WTC11 (cell line): ENCODE results near the gene TANGO6. TPM values are rescaled to one million over a fixed set of nuclear protein-coding genes. Genes with fewer than 3 reads are reported as not detected.

ENCODE experiments used
- ATAC-seq: fragments of 200-7000 bp; cut with Tn5 transposase; 2 replicates; pipeline ENCODE4 v1.10.0; 2021; ENCODE audit warnings: mild to moderate bottlenecking, moderate library complexity
- CTCF ChIA-PET: fragments of 300-600 bp; sonication (Branson Sonifier 250); formaldehyde crosslinking; loops from one replicate; lab custom pipeline; 2021; ENCODE audit warnings: antibody characterized with exemption; lab: Charles Lee
- POLR2A ChIA-PET: fragments of 350-600 bp; sonication (Branson Sonifier 250); formaldehyde crosslinking; loops from one replicate; lab custom pipeline; 2021; ENCODE audit warnings: antibody characterized with exemption; lab: Charles Lee
- DNase-seq: peaks from one replicate; pipeline ENCODE4 v3.0.0; 2021; ENCODE audit warnings: low spot score
- H3K27ac Mint-ChIP-seq: 2 replicates; pipeline ENCODE4 v1.8.0; 2021; ENCODE audit warnings: mixed read lengths
- H3K27me3 Mint-ChIP-seq: 2 replicates; pipeline ENCODE4 v1.8.0; 2021; ENCODE audit warnings: low read depth, mild to moderate bottlenecking, moderate library complexity, mixed read lengths
- H3K36me3 Mint-ChIP-seq: 2 replicates; pipeline ENCODE4 v1.8.0; 2021; ENCODE audit warnings: mixed read lengths
- H3K4me1 Mint-ChIP-seq: 2 replicates; pipeline ENCODE4 v1.8.0; 2022; ENCODE audit warnings: mixed read lengths
- H3K4me3 Mint-ChIP-seq: 2 replicates; pipeline ENCODE4 v1.8.0; 2021; ENCODE audit warnings: mild to moderate bottlenecking, moderate library complexity, mixed read lengths
- H3K9me3 Mint-ChIP-seq: 2 replicates; pipeline ENCODE4 v1.8.0; 2021; ENCODE audit warnings: mixed read lengths
- AFF4 ChIP-seq: sonication (generic); formaldehyde crosslinking; IDR thresholded peaks from 2 replicates; pipeline ENCODE4 v1.8.1; 2023; ENCODE audit warnings: mild to moderate bottlenecking, missing genetic modification reagents, borderline replicate concordance
- CREB1 ChIP-seq: sonication (generic); formaldehyde crosslinking; IDR thresholded peaks from 2 replicates; pipeline ENCODE4 v1.8.0; 2023; ENCODE audit warnings: mild to moderate bottlenecking, missing genetic modification reagents
- HMGA2 ChIP-seq: fragments of 250-450 bp; sonication (Bioruptor Pico); IDR thresholded peaks from 2 replicates; pipeline ENCODE4 v1.4.0; 2021; ENCODE audit warnings: mild to moderate bottlenecking, moderate library complexity
- IRF1 ChIP-seq: sonication (generic); formaldehyde crosslinking; IDR thresholded peaks from 2 replicates; pipeline ENCODE4 v1.8.0; 2023; ENCODE audit warnings: missing genetic modification reagents
- MXD4 ChIP-seq: fragments of 250-450 bp; sonication (Bioruptor Pico); IDR thresholded peaks from 2 replicates; pipeline ENCODE4 v1.8.0; 2021; ENCODE audit warnings: mild to moderate bottlenecking, moderate library complexity, borderline replicate concordance
- NFYB ChIP-seq: sonication (generic); formaldehyde crosslinking; conservative IDR thresholded peaks from 2 replicates; pipeline ENCODE4 v1.8.0; 2022; ENCODE audit warnings: low read depth, missing genetic modification reagents
- PREB ChIP-seq: sonication (generic); formaldehyde crosslinking; IDR thresholded peaks from 2 replicates; pipeline ENCODE4 v1.8.1; 2022; ENCODE audit warnings: mild to moderate bottlenecking, missing genetic modification reagents, moderate library complexity, borderline replicate concordance
- RELA ChIP-seq: sonication (generic); formaldehyde crosslinking; IDR thresholded peaks from 2 replicates; pipeline ENCODE4 v1.8.1; 2022; ENCODE audit warnings: missing genetic modification reagents, mild to moderate bottlenecking, borderline replicate concordance
- USF2 ChIP-seq: sonication (generic); formaldehyde crosslinking; IDR thresholded peaks from 2 replicates; pipeline ENCODE4 v1.8.1; 2023; ENCODE audit warnings: mild to moderate bottlenecking, missing genetic modification reagents, moderate library complexity
- ZMAT4 ChIP-seq: fragments of 250-450 bp; sonication (Bioruptor Pico); IDR thresholded peaks from 2 replicates; pipeline ENCODE4 v1.9.0; 2021; ENCODE audit warnings: mild to moderate bottlenecking
- ZNF138 ChIP-seq: sonication (generic); formaldehyde crosslinking; conservative IDR thresholded peaks from 2 replicates; pipeline ENCODE4 v1.8.1; 2022; ENCODE audit warnings: mild to moderate bottlenecking, moderate library complexity, missing genetic modification reagents
- ZNF425 ChIP-seq: fragments of 250-450 bp; sonication (Bioruptor Pico); conservative IDR thresholded peaks from 2 replicates; pipeline ENCODE4 v1.9.0; 2021; ENCODE audit warnings: mild to moderate bottlenecking
- ZNF512 ChIP-seq: sonication (generic); formaldehyde crosslinking; IDR thresholded peaks from 2 replicates; pipeline ENCODE4 v1.8.1; 2022; ENCODE audit warnings: missing genetic modification reagents, borderline replicate concordance
- ZSCAN18 ChIP-seq: fragments of 250-450 bp; sonication (Bioruptor Pico); IDR thresholded peaks from 2 replicates; pipeline ENCODE4 v2.1.2; 2022; ENCODE audit warnings: mild to moderate bottlenecking, moderate library complexity
- total RNA-seq: library from RNA; stranded (reverse); gene quantifications from 3 replicates; pipeline ENCODE4 v1.2.3, GENCODE V29; 2021

The TANGO6 gene
- total RNA-seq, 1 experiment from 2014 or later, result 15.6 TPM

- Mint-ChIP-seq H3K27me3 (no peaks in the 10 kb centered on the region), H3K36me3 (peaks cover 75% of the 10 kb centered on the region), H3K27ac (peak overlapping the region; percentile 75), H3K9me3 (no peaks in the 10 kb centered on the region), H3K4me3 (no peak overlapping the region), H3K4me1 (0 out of 2 replicates have a peak, but pooled peaks cover 5% of the 10 kb centered on the region)
- DNase-seq (peak; percentile 18), ATAC-seq (0 out of 2 replicates have a peak, but pooled peaks have one; percentile 24)
- CTCF ChIA-PET, result interaction anchor here (0.7 to 1.1 kb wide), 8 partner anchors 18 to 295 kb away, joined by 3 to 4 read pairs (median 3); no protein-coding TSS in a partner anchor
- POLR2A ChIA-PET, result interaction anchor here (0.6 to 1.2 kb wide), 5 partner anchors 17 to 292 kb away, joined by 3 to 5 read pairs (median 4); no protein-coding TSS in a partner anchor
- no peak for TF ChIP-seq NFYB (CRISPR knock-in tag)
- no peak for TF ChIP-seq USF2
- TF ChIP-seq RELA, result no peak
- no peak for TF ChIP-seq ZMAT4 (CRISPR knock-in tag)
- TF ChIP-seq HMGA2, result no peak
- no peak for TF ChIP-seq CREB1 (CRISPR knock-in tag)
- no peak for TF ChIP-seq PREB
- TF ChIP-seq ZNF512 (CRISPR knock-in tag), result no peak
- TF ChIP-seq ZSCAN18 (CRISPR knock-in tag), result no peak
- TF ChIP-seq ZNF425 (CRISPR knock-in tag), result no peak
- no peak for TF ChIP-seq ZNF138 (CRISPR knock-in tag)
- no peak for TF ChIP-seq IRF1
- no peak for TF ChIP-seq AFF4
- TF ChIP-seq MXD4 (CRISPR knock-in tag), result no peak
Measured at GRCh38 chr16:68823401-68824135, 19.8 kb upstream of the TANGO6 start.
